ENCODE measurements around the gene METTL8. TPM values are rescaled to one million over a fixed set of nuclear protein-coding genes. Genes with fewer than 3 reads are reported as not detected.

The METTL8 gene
- total and polyA plus RNA-seq, 2 of the 13 experiments (the other 11 are each of a cell fraction or from before 2014, with no cell fraction given): 18.6 to 68.2 TPM

GRCh38 chr2:171451074-171451473 lies 17.3 kb upstream of the METTL8 start:
- Histone ChIP-seq H3K36me3 (replicated peaks in 1 of 2; ENCODE audit: control insufficient read depth in 1 of 2, insufficient read depth in 2 of 2, low read length in 2 of 2) (peaks cover 4 to 48% of the 10 kb centered on the region in 2 experiments), H3K4me2 (ENCODE audit: low read depth, low read length) (no peak overlapping the region), H3K9ac (ENCODE audit: insufficient read depth, low read depth, low read length) (no peak overlapping the region), H3K79me2 (ENCODE audit: insufficient read depth, low read length) (peaks cover 2% of the 10 kb centered on the region), H3K4me3 (replicated peaks in 1 of 3; ENCODE audit: insufficient read depth in 1 of 3, low read depth in 2 of 3, low read length in 3 of 3) (no peak overlapping the region), H3K27me3 (ENCODE audit: control insufficient read depth in 1 of 2, insufficient read depth in 2 of 2, low read length in 2 of 2) (no peaks in the 10 kb centered on the region), H3K9me3 (ENCODE audit: low read length) (no peaks in the 10 kb centered on the region), H3K27ac (ENCODE audit: extremely low read length, insufficient read depth, low read length) (no peak overlapping the region), H3K4me1 (ENCODE audit: insufficient read depth, low read length) (no peaks in the 10 kb centered on the region), H2AFZ (ENCODE audit: low read length) (no peak overlapping the region), H4K20me1 (ENCODE audit: insufficient read depth, low read length) (no peaks in the 10 kb centered on the region)
- no peak for DNase-seq (ENCODE audit: low spot score)
- TF ChIP-seq ATF4 (CRISPR knock-in tag; IDR thresholded peaks at IDR 0.05) (no peak), CEBPZ (IDR thresholded peaks at IDR 0.05; ENCODE audit: low read length) (no peak), ZNF724P (CRISPR knock-in tag; IDR thresholded peaks at IDR 0.05; ENCODE audit: borderline replicate concordance) (no peak), ARID3A (IDR thresholded peaks at IDR 0.05; ENCODE audit: low read depth, low read length) (no peak), ELF4 (CRISPR knock-in tag; IDR thresholded peaks at IDR 0.05; ENCODE audit: borderline replicate concordance) (no peak), MAX (IDR thresholded peaks at IDR 0.05) (no peak), ZNF710 (CRISPR knock-in tag; IDR thresholded peaks at IDR 0.05; ENCODE audit: borderline replicate concordance) (no peak), NONO (IDR thresholded peaks at IDR 0.05) (no peak), NONO (CRISPR knock-in tag; conservative IDR thresholded peaks at IDR 0.05) (no peak), ZNF512B (CRISPR knock-in tag; IDR thresholded peaks at IDR 0.05; ENCODE audit: borderline replicate concordance) (no peak), MTA3 (CRISPR knock-in tag; IDR thresholded peaks at IDR 0.05) (no peak), TBX2 (CRISPR knock-in tag; IDR thresholded peaks at IDR 0.05; ENCODE audit: borderline replicate concordance) (no peak), NR3C1 (CRISPR knock-in tag; IDR thresholded peaks at IDR 0.05) (no peak)
- intact Hi-C loops (cut with micrococcal nuclease; ENCODE audit: unreplicated experiment): no loop called here
- no peak for FAIRE-seq
- ChIA-PET CTCF (ENCODE audit: low intra/inter-chr PET ratio, low total read pairs) (no interaction called here), POLR2A (no interaction called here)
- no peak for ATAC-seq
- in situ Hi-C loops (cut with HindIII; ENCODE audit: extremely low pct_ligation_motif_present, low pct_unique_long_range_greater_than_20kb): no loop called here
- no TSS peak for BruUV-seq (replicated peaks)

All from HepG2 (cell line).